ENCODE results near the gene WBP2.
"Not testable (repeated sequence)": the region's sequence is repeated elsewhere in the genome, so short reads cannot be mapped to it uniquely, and the experiment has no call there.

Gene WBP2

GRCh38 chr17:75865404-75866188 lies 10.5 kb upstream of the WBP2 start:
- DNase-seq = not testable (repeated sequence)

GRCh38 chr17:75864887-75865286 lies 9.8 kb upstream of the WBP2 start:
- DNase-seq = not testable (repeated sequence)

GRCh38 chr17:75864448-75864871 lies 9.3 kb upstream of the WBP2 start:
- no peak for DNase-seq

- DNase-seq = no peak
These were observed 6.8 kb upstream of the WBP2 start for GRCh38 chr17:75861927-75862317.

- DNase-seq = not testable (repeated sequence)
These were observed 4.2 kb upstream of the WBP2 start for GRCh38 chr17:75859358-75859757.

GRCh38 chr17:75856062-75856756 lies 1.1 kb upstream of the WBP2 start:
- no peak for DNase-seq

- no peak for DNase-seq
These were observed 240 bp downstream of the WBP2 start for GRCh38 chr17:75854881-75855309.

- no peak for DNase-seq
These were observed 910 bp downstream of the WBP2 start for GRCh38 chr17:75854101-75854748.

GRCh38 chr17:75853433-75853832 lies 1.7 kb downstream of the WBP2 start:
- no peak for DNase-seq

- not testable (repeated sequence) for DNase-seq
These were observed 3.5 kb downstream of the WBP2 start for GRCh38 chr17:75851693-75851991.

- no peak for DNase-seq
These were observed 4.0 kb downstream of the WBP2 start for GRCh38 chr17:75850928-75851692.

GRCh38 chr17:75849724-75850123 lies 5.4 kb downstream of the WBP2 start:
- no peak for DNase-seq

GRCh38 chr17:75849279-75849646 lies 5.9 kb downstream of the WBP2 start:
- DNase-seq = no peak

- DNase-seq = peak; percentile 29
These were observed 6.4 kb downstream of the WBP2 start for GRCh38 chr17:75848523-75849278.

GRCh38 chr17:75847614-75848522 lies 7.3 kb downstream of the WBP2 start:
- no peak for DNase-seq

GRCh38 chr17:75846692-75847613 lies 8.2 kb downstream of the WBP2 start:
- no peak for DNase-seq

- DNase-seq = no peak
These were observed 9.0 kb downstream of the WBP2 start for GRCh38 chr17:75845933-75846691.

GRCh38 chr17:75845058-75845711 lies 9.9 kb downstream of the WBP2 start:
- DNase-seq = peak; percentile 59

GRCh38 chr17:75844530-75845057 lies 10.5 kb downstream of the WBP2 start:
- no peak for DNase-seq
